ENCODE measurements around the gene BCL2L11. TPM values are rescaled to one million over a fixed set of nuclear protein-coding genes. Genes with fewer than 3 reads are reported as not detected.

Gene BCL2L11
- total RNA-seq, 1 donor from 2014 or later = 11.4 TPM

GRCh38 chr2:111167863-111168162 is 47.1 kb downstream of the BCL2L11 start:
- no peaks in the 10 kb centered on the region for H3K9me3 Mint-ChIP-seq (ENCODE audit: low read depth)
- no peaks in the 10 kb centered on the region for H3K27me3 Mint-ChIP-seq (ENCODE audit: low read depth)
- H3K36me3 Mint-ChIP-seq (ENCODE audit: low read depth) = peaks cover 10% of the 10 kb centered on the region
- H3K4me1 Mint-ChIP-seq (ENCODE audit: low read depth) = peaks cover 35% of the 10 kb centered on the region
- TF ChIP-seq CTCF (IDR thresholded peaks at IDR 0.05) = no peak
- no peak overlapping the region for H3K27ac Mint-ChIP-seq (ENCODE audit: unreplicated experiment)
- DNase-seq (ENCODE audit: low spot score) = no peak
- H3K4me3 Mint-ChIP-seq (ENCODE audit: unreplicated experiment) = no peak overlapping the region

GRCh38 chr2:111168528-111169239 is 48.0 kb downstream of the BCL2L11 start:
- TF ChIP-seq CTCF (IDR thresholded peaks at IDR 0.05) = no peak
- no peak for DNase-seq (ENCODE audit: low spot score)
- Mint-ChIP-seq H3K27ac (ENCODE audit: unreplicated experiment) (peak overlapping the region; percentile 61), H3K9me3 (ENCODE audit: low read depth) (no peaks in the 10 kb centered on the region), H3K27me3 (ENCODE audit: low read depth) (no peaks in the 10 kb centered on the region), H3K36me3 (ENCODE audit: low read depth) (peaks cover 10% of the 10 kb centered on the region), H3K4me3 (ENCODE audit: unreplicated experiment) (no peak overlapping the region), H3K4me1 (ENCODE audit: low read depth) (peaks cover 28% of the 10 kb centered on the region)

GRCh38 chr2:111169268-111169667 is 48.6 kb downstream of the BCL2L11 start:
- Mint-ChIP-seq H3K27ac (ENCODE audit: unreplicated experiment) (peak overlapping the region; percentile 66), H3K4me3 (ENCODE audit: unreplicated experiment) (no peak overlapping the region), H3K4me1 (ENCODE audit: low read depth) (peaks cover 25% of the 10 kb centered on the region), H3K36me3 (ENCODE audit: low read depth) (peaks cover 8% of the 10 kb centered on the region), H3K9me3 (ENCODE audit: low read depth) (no peaks in the 10 kb centered on the region), H3K27me3 (ENCODE audit: low read depth) (no peaks in the 10 kb centered on the region)
- TF ChIP-seq CTCF (IDR thresholded peaks at IDR 0.05) = no peak
- no peak for DNase-seq (ENCODE audit: low spot score)

- H3K4me3 Mint-ChIP-seq (ENCODE audit: unreplicated experiment) = no peak overlapping the region
- peaks cover 23% of the 10 kb centered on the region for H3K4me1 Mint-ChIP-seq (ENCODE audit: low read depth)
- no peak overlapping the region for H3K27ac Mint-ChIP-seq (ENCODE audit: unreplicated experiment)
- TF ChIP-seq CTCF (IDR thresholded peaks at IDR 0.05) = no peak
- no peak for DNase-seq (ENCODE audit: low spot score)
- H3K9me3 Mint-ChIP-seq (ENCODE audit: low read depth) = no peaks in the 10 kb centered on the region
- H3K36me3 Mint-ChIP-seq (ENCODE audit: low read depth) = peaks cover 7% of the 10 kb centered on the region
- H3K27me3 Mint-ChIP-seq (ENCODE audit: low read depth) = peaks cover 3% of the 10 kb centered on the region
These were observed 49.2 kb downstream of the BCL2L11 start for GRCh38 chr2:111169924-111170323.

GRCh38 chr2:111171337-111171930 is 50.7 kb downstream of the BCL2L11 start:
- Mint-ChIP-seq H3K36me3 (ENCODE audit: low read depth) (no peaks in the 10 kb centered on the region), H3K4me1 (ENCODE audit: low read depth) (peaks cover 17% of the 10 kb centered on the region), H3K27ac (ENCODE audit: unreplicated experiment) (no peak overlapping the region), H3K4me3 (ENCODE audit: unreplicated experiment) (no peak overlapping the region), H3K9me3 (ENCODE audit: low read depth) (no peaks in the 10 kb centered on the region), H3K27me3 (ENCODE audit: low read depth) (peaks cover 3% of the 10 kb centered on the region)
- no peak for TF ChIP-seq CTCF (IDR thresholded peaks at IDR 0.05)
- DNase-seq (ENCODE audit: low spot score) = no peak

Measured in chondrocyte (in vitro differentiated cells).